Measurements from ENCODE around the gene FNDC8.
"Not testable (repeated sequence)": the region's sequence is repeated elsewhere in the genome, so short reads cannot be mapped to it uniquely, and the experiment has no call there.

The FNDC8 gene

GRCh38 chr17:35097776-35098175, 23.6 kb upstream of the FNDC8 start:
- no peak for DNase-seq

GRCh38 chr17:35099908-35100307, 21.5 kb upstream of the FNDC8 start:
- no peak for DNase-seq

- DNase-seq = no peak
These were observed 20.4 kb upstream of the FNDC8 start for GRCh38 chr17:35101036-35101435.

GRCh38 chr17:35101725-35102124, 19.7 kb upstream of the FNDC8 start:
- DNase-seq = no peak

GRCh38 chr17:35103271-35103670, 18.1 kb upstream of the FNDC8 start:
- DNase-seq = no peak

- DNase-seq = no peak
These were observed 16.5 kb upstream of the FNDC8 start for GRCh38 chr17:35104844-35105450.

GRCh38 chr17:35110791-35111190, 10.6 kb upstream of the FNDC8 start:
- DNase-seq = not testable (repeated sequence)

GRCh38 chr17:35116845-35117244, 4.6 kb upstream of the FNDC8 start:
- DNase-seq = no peak

- DNase-seq = peak; percentile 32
These were observed 3.4 kb upstream of the FNDC8 start for GRCh38 chr17:35117984-35118383.

GRCh38 chr17:35119370-35120165, 1.8 kb upstream of the FNDC8 start, which contains the start of gene RAD51D:
RAD51D (minus strand) TSS chr17:35119860; CDS start chr17:35119613, 247 bp downstream.
- peak; percentile 73 for DNase-seq

- peak; percentile 61 for DNase-seq
These were observed 6.5 kb downstream of the FNDC8 start for GRCh38 chr17:35127751-35128514.

GRCh38 chr17:35129154-35129972, 7.9 kb downstream of the FNDC8 start:
- no peak for DNase-seq

- DNase-seq = peak; percentile 10
These were observed 8.5 kb downstream of the FNDC8 start for GRCh38 chr17:35129973-35130351.

GRCh38 chr17:35130392-35130791, 9.0 kb downstream of the FNDC8 start:
- DNase-seq = no peak

- no peak for DNase-seq
These were observed 10.7 kb downstream of the FNDC8 start for GRCh38 chr17:35132099-35132498.

GRCh38 chr17:35132816-35133550, 11.6 kb downstream of the FNDC8 start:
- DNase-seq = no peak

- DNase-seq = no peak
These were observed 13.9 kb downstream of the FNDC8 start for GRCh38 chr17:35135322-35135721.

- no peak for DNase-seq
These were observed 16.8 kb downstream of the FNDC8 start for GRCh38 chr17:35138218-35138617.

GRCh38 chr17:35141681-35142466, 20.5 kb downstream of the FNDC8 start, which contains the start of gene NLE1:
NLE1 (minus strand) TSS chr17:35142303; CDS start chr17:35142275, 28 bp downstream.
- peak; percentile 83 for DNase-seq

- no peak for DNase-seq
These were observed 21.0 kb downstream of the FNDC8 start for GRCh38 chr17:35142467-35142796.

- DNase-seq = no peak
These were observed 23.4 kb downstream of the FNDC8 start for GRCh38 chr17:35144840-35145239.
